ENCODE data around the gene CD163L1.

DNA sequence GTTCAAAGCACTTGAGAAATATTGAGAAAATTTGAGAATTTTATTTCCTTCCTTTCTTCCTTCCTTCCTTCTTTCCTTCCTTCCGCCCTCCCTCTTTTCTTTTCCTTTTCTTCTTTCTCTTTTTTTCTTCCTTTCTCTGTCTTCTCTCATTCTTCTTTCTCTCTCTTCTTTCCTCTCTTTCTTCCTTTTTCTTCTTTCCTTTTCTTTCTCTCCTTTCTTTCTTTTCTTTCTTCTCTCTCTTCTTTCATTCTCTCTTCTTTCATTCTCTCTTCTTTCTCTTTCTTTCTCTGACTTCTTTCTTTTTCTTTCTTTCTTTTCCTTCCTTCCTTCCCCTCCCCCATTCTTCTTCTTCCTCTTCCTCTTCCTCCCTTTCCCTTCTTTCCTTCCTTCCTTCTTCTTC, 44.9 kb downstream of the CD163L1 start:
- no peak for TF ChIP-seq CTCF (IDR thresholded peaks at IDR 0.05)
- no peak for TF ChIP-seq POLR2AphosphoS5 (IDR thresholded peaks at IDR 0.05; ENCODE audit: insufficient read depth in 1 of 2, low read depth in 1 of 2)
- no peak for TF ChIP-seq POLR2A (IDR thresholded peaks at IDR 0.05)

Measured in vagina (tissue), 2 donors.